Ishikawa (cell line): ENCODE measurements around the gene AP1S3.

Experiments used
- CEBPB ChIP-seq: IDR thresholded peaks from 2 replicates; pipeline ENCODE4 v1.6.1; 2012
- EP300 ChIP-seq: IDR thresholded peaks from 2 replicates; pipeline ENCODE4 v1.6.1; 2012; ENCODE audit warnings: borderline replicate concordance
- FOXM1 ChIP-seq: IDR thresholded peaks from 2 replicates; pipeline ENCODE4 v1.6.1; 2012; ENCODE audit warnings: low read depth, borderline replicate concordance
- NFIC ChIP-seq: IDR thresholded peaks from 2 replicates; pipeline ENCODE4 v1.6.1; 2012
- RAD21 ChIP-seq: IDR thresholded peaks from 2 replicates; pipeline ENCODE4 v1.6.1; 2012; ENCODE audit warnings: low read depth
- TAF1 ChIP-seq: IDR thresholded peaks from 2 replicates; pipeline ENCODE4 v1.6.1; 2012; ENCODE audit warnings: low read depth, mild to moderate bottlenecking
- TEAD4 ChIP-seq: IDR thresholded peaks from 2 replicates; pipeline ENCODE4 v1.6.1; 2012
- TF ChIP-seq, protein P1 (sequence below): IDR thresholded peaks from 2 replicates; pipeline ENCODE4 v1.6.1; 2012
- TF ChIP-seq, protein P2 (sequence below): IDR thresholded peaks from 2 replicates; pipeline ENCODE4 v1.6.1; 2012
- TF ChIP-seq, protein P3 (sequence below): IDR thresholded peaks from 2 replicates; pipeline ENCODE4 v1.6.1; 2012; ENCODE audit warnings: low read depth, mild to moderate bottlenecking

DNA sequence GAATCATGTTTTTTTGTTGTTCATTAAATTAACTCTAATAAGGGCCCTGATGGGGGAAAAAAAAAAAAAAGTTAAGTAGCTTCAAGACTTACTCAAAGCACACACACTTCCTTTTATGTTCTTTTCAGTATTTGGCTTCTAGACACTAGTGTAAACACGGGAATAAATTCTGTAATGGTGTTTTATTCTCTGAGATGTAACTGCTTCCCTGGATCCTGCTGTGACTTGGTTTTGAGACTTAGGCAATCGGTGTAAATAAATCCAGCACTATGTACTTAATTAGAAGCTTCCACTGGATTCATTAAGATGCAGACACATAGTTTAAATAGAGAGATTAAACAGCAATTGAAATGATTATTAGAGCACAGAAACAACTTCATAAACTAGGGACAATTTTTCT, 26.1 kb upstream of the AP1S3 start:
- no peak for TF ChIP-seq FOXM1
- no peak for TF ChIP-seq NFIC
- TF ChIP-seq, protein P1, sequence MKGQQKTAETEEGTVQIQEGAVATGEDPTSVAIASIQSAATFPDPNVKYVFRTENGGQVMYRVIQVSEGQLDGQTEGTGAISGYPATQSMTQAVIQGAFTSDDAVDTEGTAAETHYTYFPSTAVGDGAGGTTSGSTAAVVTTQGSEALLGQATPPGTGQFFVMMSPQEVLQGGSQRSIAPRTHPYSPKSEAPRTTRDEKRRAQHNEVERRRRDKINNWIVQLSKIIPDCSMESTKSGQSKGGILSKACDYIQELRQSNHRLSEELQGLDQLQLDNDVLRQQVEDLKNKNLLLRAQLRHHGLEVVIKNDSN: no peak
- no peak for TF ChIP-seq CEBPB
- TF ChIP-seq, protein P2, sequence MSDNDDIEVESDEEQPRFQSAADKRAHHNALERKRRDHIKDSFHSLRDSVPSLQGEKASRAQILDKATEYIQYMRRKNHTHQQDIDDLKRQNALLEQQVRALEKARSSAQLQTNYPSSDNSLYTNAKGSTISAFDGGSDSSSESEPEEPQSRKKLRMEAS: no peak
- TF ChIP-seq, protein P3, sequence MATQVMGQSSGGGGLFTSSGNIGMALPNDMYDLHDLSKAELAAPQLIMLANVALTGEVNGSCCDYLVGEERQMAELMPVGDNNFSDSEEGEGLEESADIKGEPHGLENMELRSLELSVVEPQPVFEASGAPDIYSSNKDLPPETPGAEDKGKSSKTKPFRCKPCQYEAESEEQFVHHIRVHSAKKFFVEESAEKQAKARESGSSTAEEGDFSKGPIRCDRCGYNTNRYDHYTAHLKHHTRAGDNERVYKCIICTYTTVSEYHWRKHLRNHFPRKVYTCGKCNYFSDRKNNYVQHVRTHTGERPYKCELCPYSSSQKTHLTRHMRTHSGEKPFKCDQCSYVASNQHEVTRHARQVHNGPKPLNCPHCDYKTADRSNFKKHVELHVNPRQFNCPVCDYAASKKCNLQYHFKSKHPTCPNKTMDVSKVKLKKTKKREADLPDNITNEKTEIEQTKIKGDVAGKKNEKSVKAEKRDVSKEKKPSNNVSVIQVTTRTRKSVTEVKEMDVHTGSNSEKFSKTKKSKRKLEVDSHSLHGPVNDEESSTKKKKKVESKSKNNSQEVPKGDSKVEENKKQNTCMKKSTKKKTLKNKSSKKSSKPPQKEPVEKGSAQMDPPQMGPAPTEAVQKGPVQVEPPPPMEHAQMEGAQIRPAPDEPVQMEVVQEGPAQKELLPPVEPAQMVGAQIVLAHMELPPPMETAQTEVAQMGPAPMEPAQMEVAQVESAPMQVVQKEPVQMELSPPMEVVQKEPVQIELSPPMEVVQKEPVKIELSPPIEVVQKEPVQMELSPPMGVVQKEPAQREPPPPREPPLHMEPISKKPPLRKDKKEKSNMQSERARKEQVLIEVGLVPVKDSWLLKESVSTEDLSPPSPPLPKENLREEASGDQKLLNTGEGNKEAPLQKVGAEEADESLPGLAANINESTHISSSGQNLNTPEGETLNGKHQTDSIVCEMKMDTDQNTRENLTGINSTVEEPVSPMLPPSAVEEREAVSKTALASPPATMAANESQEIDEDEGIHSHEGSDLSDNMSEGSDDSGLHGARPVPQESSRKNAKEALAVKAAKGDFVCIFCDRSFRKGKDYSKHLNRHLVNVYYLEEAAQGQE: no peak
- TF ChIP-seq TEAD4: no peak
- no peak for TF ChIP-seq RAD21
- TF ChIP-seq EP300: no peak
- no peak for TF ChIP-seq TAF1
